GM12864 (cell line): ENCODE results near the gene SEMA4C.

ENCODE experiments used
- DNase-seq: peaks from one replicate; pipeline ENCODE4 v3.0.0-alpha.2; 2011; ENCODE audit warnings: low read depth
- H3K4me3 ChIP-seq: 2 replicates; pipeline ENCODE4 v1.5.1; 2011; ENCODE audit warnings: mild to moderate bottlenecking, low read depth, low read length, control low read depth
- CTCF ChIP-seq: IDR thresholded peaks from 2 replicates; pipeline ENCODE4 v1.5.1; 2011; ENCODE audit warnings: low read depth, mild to moderate bottlenecking, moderate library complexity, low read length, control low read depth, inconsistent platforms; ENCODE audit errors: missing control alignments

Gene SEMA4C

GRCh38 chr2:96843538-96844268, 26.2 kb downstream of the SEMA4C start, which contains the start of gene ANKRD23:
Gene ANKRD23, minus strand, starts transcription at chr2:96844021. Its CDS starts 29 bp downstream, at chr2:96843992.
- TF ChIP-seq CTCF, result no peak
- DNase-seq, result no peak
- no peak within 1 kb of the TSS for H3K4me3 ChIP-seq

- TF ChIP-seq CTCF, result no peak
- DNase-seq, result no peak
- no peak overlapping the region for H3K4me3 ChIP-seq
These were observed 27.3 kb downstream of the SEMA4C start for GRCh38 chr2:96842600-96842999.

GRCh38 chr2:96841701-96842495, 28.0 kb downstream of the SEMA4C start:
- no peak for TF ChIP-seq CTCF
- DNase-seq, result no peak
- H3K4me3 ChIP-seq, result no peak overlapping the region

GRCh38 chr2:96839875-96840850, 29.7 kb downstream of the SEMA4C start:
- no peak for DNase-seq
- TF ChIP-seq CTCF, result no peak
- no peak overlapping the region for H3K4me3 ChIP-seq

GRCh38 chr2:96839293-96839874, 30.5 kb downstream of the SEMA4C start:
- no peak overlapping the region; the same call in 1 of the 2 replicates for H3K4me3 ChIP-seq
- no peak for DNase-seq
- TF ChIP-seq CTCF, result no peak
